Glomerular visceral epithelial cell (primary cell): Measurements from ENCODE around the gene PTRH2.
"Not testable (repeated sequence)": the region's sequence is repeated elsewhere in the genome, so short reads cannot be mapped to it uniquely, and the experiment has no call there.

Experiments
- DNase-seq: peaks from one replicate; pipeline ENCODE4 v3.0.0-alpha.2; 2016; ENCODE audit errors: extremely low spot score

Gene PTRH2

GRCh38 chr17:59669411-59669810 is 37.8 kb downstream of the PTRH2 start:
- DNase-seq = peak; percentile 66

- DNase-seq = peak; percentile 89
Measured at GRCh38 chr17:59668816-59669215, 38.4 kb downstream of the PTRH2 start.

DNA sequence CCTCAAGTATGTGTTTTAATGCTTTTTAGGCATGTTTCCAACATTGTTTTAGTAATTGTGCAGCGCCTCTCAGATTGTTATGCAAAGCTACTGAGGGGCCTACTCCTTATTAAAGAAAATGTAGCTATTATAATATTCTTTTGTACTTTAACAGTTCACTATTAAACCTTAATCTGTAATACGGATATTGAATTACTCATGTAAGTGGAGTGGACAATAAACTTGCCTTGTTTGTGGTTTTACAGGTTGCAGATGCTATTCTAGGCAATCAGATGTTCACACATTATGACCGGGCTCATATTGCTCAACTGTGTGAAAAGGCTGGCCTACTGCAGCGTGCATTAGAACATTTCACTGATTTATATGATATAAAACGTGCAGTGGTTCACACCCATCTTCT is 41.0 kb downstream of the PTRH2 start:
- DNase-seq = peak; percentile 28

GRCh38 chr17:59656624-59657023 is 50.6 kb downstream of the PTRH2 start:
- not testable (repeated sequence) for DNase-seq

DNA sequence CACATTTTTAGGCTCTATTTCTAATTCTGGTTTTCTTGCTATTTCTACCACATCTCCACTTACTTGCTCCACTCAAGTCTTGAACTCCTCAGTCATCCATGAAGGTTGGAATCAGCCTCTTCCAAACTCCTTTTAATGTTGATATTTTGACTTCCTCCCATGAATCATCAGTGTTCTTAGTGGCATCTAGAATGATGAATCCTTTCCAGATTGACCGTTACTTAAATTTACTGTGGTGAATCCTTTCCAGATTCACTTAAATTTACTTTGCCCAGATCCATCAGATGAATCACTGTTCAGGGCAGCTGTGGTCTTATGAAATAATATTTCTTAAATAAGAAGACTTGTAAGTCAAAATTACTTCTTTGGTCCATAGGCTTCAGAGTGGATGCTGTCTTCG is 55.1 kb downstream of the PTRH2 start:
- DNase-seq = no peak

GRCh38 chr17:59651346-59651745 is 55.9 kb downstream of the PTRH2 start:
- DNase-seq = peak; percentile 22

DNA sequence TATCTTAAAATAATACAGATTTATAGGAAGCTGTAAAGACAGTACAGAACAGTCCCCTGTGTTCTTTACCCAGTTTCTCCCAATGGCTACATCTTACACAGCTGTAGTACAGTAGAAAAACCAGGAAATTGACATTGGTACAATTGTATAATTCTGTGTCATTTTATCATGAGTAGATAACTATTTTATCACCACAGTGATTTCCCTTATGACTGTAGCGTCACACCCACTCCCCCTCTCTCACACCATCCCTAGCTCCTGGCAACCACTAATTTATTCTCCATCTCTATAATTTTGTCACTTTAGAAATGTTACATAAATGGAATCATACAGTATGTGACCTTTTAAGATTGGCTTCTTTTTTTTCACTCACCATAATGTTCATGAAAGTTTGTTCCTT is 56.6 kb downstream of the PTRH2 start:
- DNase-seq = no peak

DNA sequence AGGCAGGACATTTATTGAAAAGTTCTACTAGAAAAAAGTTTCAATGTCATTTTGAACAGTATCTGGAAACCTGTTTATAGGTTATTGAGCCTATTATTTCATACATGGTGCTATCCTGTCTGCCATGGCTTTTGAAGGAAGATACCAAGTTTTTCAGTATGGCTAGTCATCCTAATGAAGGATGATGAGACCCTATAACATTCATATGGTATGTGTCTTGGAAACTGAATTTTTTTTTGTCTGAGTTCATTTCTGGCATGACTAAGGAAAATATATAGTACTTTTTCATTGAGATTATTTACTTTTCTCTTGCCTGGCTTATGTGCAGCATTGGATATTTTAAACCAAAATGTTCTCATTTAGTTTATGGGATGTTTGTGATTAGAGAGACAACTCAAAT is 57.3 kb downstream of the PTRH2 start:
- DNase-seq = no peak
